ENCODE results near the gene NBEAL2.

- TF ChIP-seq ATF2 (IDR thresholded peaks at IDR 0.05; ENCODE audit: low read length) = no peak
- TF ChIP-seq ZBTB11 (CRISPR knock-in tag; IDR thresholded peaks at IDR 0.05) = no peak
- no peak for TF ChIP-seq CTCF (IDR thresholded peaks at IDR 0.05 in 2 of 3, conservative IDR thresholded peaks at IDR 0.05 in 1 of 3; ENCODE audit: control insufficient read depth in 2 of 3, extremely low read depth in 1 of 3, insufficient read depth in 1 of 3, low read depth in 3 of 3, low read length in 3 of 3)
- TF ChIP-seq PKNOX1 (IDR thresholded peaks at IDR 0.05) = no peak
- TF ChIP-seq PAX5 (IDR thresholded peaks at IDR 0.05; ENCODE audit: borderline replicate concordance, low read depth, low read length) = no peak
- TF ChIP-seq SMARCA5 (IDR thresholded peaks at IDR 0.05) = no peak
- no peak for TF ChIP-seq ZNF24 (IDR thresholded peaks at IDR 0.05)
- TF ChIP-seq MYC (IDR thresholded peaks at IDR 0.05; ENCODE audit: insufficient read depth, insufficient read length, insufficient replicate concordance, low read length, severe bottlenecking) = no peak
- TF ChIP-seq CREB1 (IDR thresholded peaks at IDR 0.05; ENCODE audit: low read depth) = no peak
These were observed 26.0 kb downstream of the NBEAL2 start for GRCh38 chr3:47005212-47006144.

Data from GM12878 (cell line).